A673 (cell line): ENCODE measurements around the gene SYNE2. TPM values are rescaled to one million over a fixed set of nuclear protein-coding genes. Genes with fewer than 3 reads are reported as not detected.

Experiments used
- BruUV-seq: library from RNA; stranded (reverse); fragments of 400-500 nt; replicated peaks from 2 replicates; lab custom pipeline; 2021; lab: Mats Ljungman, UMichigan
- CTCF ChIA-PET: fragments of 300-600 bp; sonication (Branson Sonifier 250); formaldehyde crosslinking; loops from one replicate; lab custom pipeline; 2022; ENCODE audit warnings: antibody characterized with exemption; lab: Charles Lee
- POLR2A ChIA-PET: fragments of 300-600 bp; sonication (Branson Sonifier 250); formaldehyde crosslinking; loops from one replicate; lab custom pipeline; 2022; ENCODE audit warnings: antibody characterized with exemption; ENCODE audit not compliant: low non-redundant PET; lab: Charles Lee
- DNase-seq: peaks from one replicate; pipeline ENCODE4 v3.0.0-alpha.2; 2015; ENCODE audit warnings: low spot score
- H3K27ac ChIP-seq: fragments of 200-600 bp; sonication (generic); 2 replicates; pipeline ENCODE4 v1.5.1; 2016; ENCODE audit warnings: mixed run types, low read depth, mild to moderate bottlenecking, mixed read lengths, antibody characterized with exemption, low read length; ENCODE audit not compliant: poor library complexity, severe bottlenecking
- H3K27me3 ChIP-seq: fragments of 200-600 bp; sonication (generic); replicated peaks from 2 replicates; pipeline ENCODE4 v1.6.1; 2017; ENCODE audit warnings: mixed run types, low read depth, mild to moderate bottlenecking, mixed read lengths, antibody characterized with exemption, low read length; ENCODE audit not compliant: insufficient read depth, poor library complexity
- H3K36me3 ChIP-seq: fragments of 200-600 bp; sonication (generic); 2 replicates; pipeline ENCODE4 v1.6.1; 2016; ENCODE audit warnings: mixed run types, mild to moderate bottlenecking, mixed read lengths, antibody characterized with exemption, low read length; ENCODE audit not compliant: insufficient read depth, poor library complexity, severe bottlenecking
- H3K4me1 ChIP-seq: fragments of 200-600 bp; sonication (generic); 2 replicates; pipeline ENCODE4 v1.6.1; 2017; ENCODE audit warnings: mixed run types, mild to moderate bottlenecking, mixed read lengths, antibody characterized with exemption, low read length; ENCODE audit not compliant: insufficient read depth, poor library complexity, severe bottlenecking
- H3K4me3 ChIP-seq: fragments of 200-600 bp; sonication (generic); 2 replicates; pipeline ENCODE4 v1.5.1; 2016; ENCODE audit warnings: low read depth, mixed run types, mild to moderate bottlenecking, mixed read lengths, low read length; ENCODE audit not compliant: poor library complexity, severe bottlenecking
- H3K9me3 ChIP-seq: fragments of 200-600 bp; sonication (generic); 2 replicates; pipeline ENCODE4 v1.6.1; 2016; ENCODE audit warnings: mixed run types, low read depth, mild to moderate bottlenecking, mixed read lengths, antibody characterized with exemption, low read length; ENCODE audit not compliant: poor library complexity, severe bottlenecking
- CTCF ChIP-seq: fragments of 300-800, 200-600 bp; sonication (generic); conservative IDR thresholded peaks from 2 replicates; pipeline ENCODE4 v1.5.1; 2017; ENCODE audit warnings: low read depth, mild to moderate bottlenecking, antibody characterized with exemption, low read length, moderate library complexity, mixed read lengths
- EZH2 ChIP-seq: fragments of 200-600 bp; sonication (generic); IDR thresholded peaks from 2 replicates; pipeline ENCODE4 v1.6.1; 2017; ENCODE audit warnings: borderline replicate concordance, low read depth, mild to moderate bottlenecking, mixed read lengths, antibody characterized with exemption, low read length; ENCODE audit not compliant: poor library complexity, severe bottlenecking
- intact Hi-C: fragments of 100-400 bp; cut with micrococcal nuclease; formaldehyde crosslinking; loops from one replicate; pipeline ENCODE4 v1.10.0; 2022; ENCODE audit not compliant: unreplicated experiment
- total RNA-seq: library from RNA; stranded (reverse); gene quantifications from 2 replicates; pipeline ENCODE4 v1.2.3, GENCODE V29; 2021

The SYNE2 gene
- total RNA-seq, 1 experiment from 2014 or later, result 68.2 TPM

GRCh38 chr14:63848890-63849289 is 3.9 kb upstream of the SYNE2 start:
- POLR2A ChIA-PET, result interaction anchor here (0.5 kb wide), 1 partner anchor 54 kb away, joined by 4 read pairs; no protein-coding TSS in a partner anchor
- no peak for TF ChIP-seq EZH2
- no peak for TF ChIP-seq CTCF
- H3K4me1 ChIP-seq, result peaks cover under 1% of the 10 kb centered on the region
- intact Hi-C loops, result no loop called here
- H3K27me3 ChIP-seq, result no peaks in the 10 kb centered on the region
- BruUV-seq, result no TSS peak
- no peaks in the 10 kb centered on the region for H3K9me3 ChIP-seq
- CTCF ChIA-PET, result no interaction called here
- H3K4me3 ChIP-seq, result no peak overlapping the region
- no peaks in the 10 kb centered on the region for H3K36me3 ChIP-seq
- no peak overlapping the region for H3K27ac ChIP-seq
- DNase-seq, result no peak

- Histone ChIP-seq H3K9me3 (no peaks in the 10 kb centered on the region), H3K27me3 (no peaks in the 10 kb centered on the region), H3K4me3 (peak overlapping the region; percentile 95), H3K27ac (peak overlapping the region; percentile 90), H3K4me1 (peaks cover 8% of the 10 kb centered on the region), H3K36me3 (no peaks in the 10 kb centered on the region)
- no peak for DNase-seq
- no TSS peak for BruUV-seq
- intact Hi-C loops, result no loop called here
- TF ChIP-seq EZH2, result no peak
- 0 out of 2 replicates have a peak, but pooled peaks have one; percentile 23 for TF ChIP-seq CTCF
- ChIA-PET CTCF (no interaction called here), POLR2A (no interaction called here)
These were observed 460 bp upstream of the SYNE2 start for GRCh38 chr14:63852271-63852816.

- Histone ChIP-seq H3K4me3 (peak overlapping the region; percentile 95), H3K27me3 (no peaks in the 10 kb centered on the region), H3K27ac (peak overlapping the region; percentile 90), H3K4me1 (peaks cover 8% of the 10 kb centered on the region), H3K36me3 (no peaks in the 10 kb centered on the region), H3K9me3 (no peaks in the 10 kb centered on the region)
- TF ChIP-seq CTCF (no peak), EZH2 (no peak)
- intact Hi-C loops, result no loop called here
- POLR2A ChIA-PET, result interaction anchor here (0.7 kb wide), 1 partner anchor 1708 kb away, joined by 9 read pairs; no protein-coding TSS in a partner anchor
- DNase-seq, result peak; percentile 87
- CTCF ChIA-PET, result no interaction called here
- BruUV-seq, result TSS peak; percentile 28
These were observed 1.1 kb downstream of the SYNE2 start for GRCh38 chr14:63853831-63854293.
